Stimulated activated CD8-positive, alpha-beta memory T cell treated with anti-CD3 and anti-CD28 coated beads, Interleukin-7, amount 100 ng/mL, for 4 hours (primary cell): ENCODE results near the gene OR52E5.

Experiments
- DNase-seq, 2 donors: peaks; one replicate each; pipeline ENCODE4 v3.0.0-alpha.2; 2020; ENCODE audit warnings: low read depth in 2 of 2

Gene OR52E5

GRCh38 chr11:5933116-5933515 lies 40.1 kb downstream of the OR52E5 start:
- DNase-seq: no peak

DNA sequence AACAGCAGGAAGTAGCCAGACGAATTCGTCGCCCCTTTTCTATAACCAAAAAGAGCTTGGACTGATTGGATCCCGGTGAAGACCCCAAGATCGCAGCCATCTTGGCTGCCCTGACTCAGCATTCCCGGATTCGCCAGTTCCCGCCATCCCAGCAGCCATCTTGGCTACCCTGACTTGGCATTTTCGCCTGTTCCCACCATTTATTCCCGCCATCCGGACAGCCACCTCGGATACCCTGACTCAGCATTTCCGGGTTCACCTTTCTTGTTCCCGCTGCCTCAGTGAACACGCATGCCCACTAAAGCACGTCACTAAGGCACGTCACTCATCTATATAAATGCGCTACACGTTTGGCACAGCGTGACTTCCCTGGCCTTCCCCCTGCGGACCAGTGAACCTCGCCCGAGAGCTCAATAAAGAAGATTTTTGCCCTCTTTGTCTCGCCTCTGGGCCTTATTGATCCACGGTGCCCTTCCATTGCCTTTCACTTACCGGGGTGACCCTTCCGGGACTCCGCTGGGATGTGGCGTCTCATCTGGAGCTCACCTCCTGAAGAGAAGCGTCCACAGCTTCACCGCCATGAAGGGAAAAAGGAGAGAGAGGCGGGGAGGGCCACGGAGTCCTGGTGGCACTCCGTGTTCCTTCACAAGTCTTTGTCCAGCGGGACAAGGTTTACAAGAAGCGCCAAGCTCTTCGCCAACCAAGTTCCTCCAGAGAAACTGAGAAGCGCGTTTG lies 45.0 kb downstream of the OR52E5 start:
- no peak for DNase-seq

GRCh38 chr11:5938603-5938965 lies 45.6 kb downstream of the OR52E5 start:
- DNase-seq: no peak

DNA sequence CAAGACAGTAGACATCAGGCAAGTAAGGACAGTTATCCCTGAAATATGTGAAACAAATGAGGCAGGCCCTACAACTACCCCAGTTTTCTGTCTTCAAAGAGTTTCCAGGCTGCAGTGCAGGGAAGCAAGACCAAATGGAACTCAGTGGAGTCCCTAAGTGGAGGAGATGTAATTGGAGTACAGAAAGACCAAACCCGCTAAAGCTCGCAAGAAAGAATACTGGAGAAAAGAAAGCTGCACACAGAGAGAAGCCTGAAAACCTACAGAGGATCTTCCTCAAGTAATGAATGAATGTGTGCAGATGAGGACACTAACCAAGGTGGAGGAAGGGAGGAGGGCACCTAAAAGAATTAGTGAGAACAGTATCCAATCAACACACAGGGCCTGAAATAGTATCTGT lies 47.7 kb downstream of the OR52E5 start:
- no peak for DNase-seq

- DNase-seq: no peak
Observed at GRCh38 chr11:5941951-5942350, 48.9 kb downstream of the OR52E5 start, which contains the start of gene OR56A3. Gene OR56A3, plus strand, starts transcription at chr11:5942251. Its CDS starts 5,096 bp downstream, at chr11:5947347.
